ENCODE results near the gene RBM15. TPM values are rescaled to one million over a fixed set of nuclear protein-coding genes. Genes with fewer than 3 reads are reported as not detected.

The RBM15 gene
- total and polyA plus RNA-seq, 2 donors: 4.1 to 42.7 TPM

DNA sequence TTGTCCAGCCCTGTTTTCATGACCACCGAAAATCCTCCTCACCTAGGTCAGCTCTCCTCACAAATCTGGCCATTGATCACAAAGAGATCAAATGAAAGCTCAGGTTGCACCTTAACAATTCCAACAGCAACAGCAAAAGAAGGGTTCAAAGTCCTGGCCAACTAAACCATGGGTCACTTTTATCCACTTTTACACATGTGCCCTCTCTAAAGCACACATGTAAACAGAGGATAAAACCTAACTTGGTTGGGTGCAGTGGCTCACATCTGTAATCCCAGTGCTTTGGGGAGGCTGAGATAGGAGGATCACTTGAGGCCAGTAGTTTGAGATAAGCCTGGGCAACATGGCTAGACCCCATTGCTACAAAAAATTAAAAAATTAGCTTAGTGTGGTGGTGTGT is 3.9 kb upstream of the RBM15 start:
- DNase-seq (ENCODE audit: extremely low spot score): no peak
- WGBS: 97% methylated on average over 1 of the region's 1 CpG
- Histone ChIP-seq H3K4me3 (ENCODE audit: low read depth, low read length) (no peak overlapping the region), H3K27ac (ENCODE audit: low read depth) (no peak overlapping the region), H3K4me1 (ENCODE audit: insufficient read depth) (no peaks in the 10 kb centered on the region), H3K36me3 (ENCODE audit: insufficient read depth) (no peaks in the 10 kb centered on the region)

DNA sequence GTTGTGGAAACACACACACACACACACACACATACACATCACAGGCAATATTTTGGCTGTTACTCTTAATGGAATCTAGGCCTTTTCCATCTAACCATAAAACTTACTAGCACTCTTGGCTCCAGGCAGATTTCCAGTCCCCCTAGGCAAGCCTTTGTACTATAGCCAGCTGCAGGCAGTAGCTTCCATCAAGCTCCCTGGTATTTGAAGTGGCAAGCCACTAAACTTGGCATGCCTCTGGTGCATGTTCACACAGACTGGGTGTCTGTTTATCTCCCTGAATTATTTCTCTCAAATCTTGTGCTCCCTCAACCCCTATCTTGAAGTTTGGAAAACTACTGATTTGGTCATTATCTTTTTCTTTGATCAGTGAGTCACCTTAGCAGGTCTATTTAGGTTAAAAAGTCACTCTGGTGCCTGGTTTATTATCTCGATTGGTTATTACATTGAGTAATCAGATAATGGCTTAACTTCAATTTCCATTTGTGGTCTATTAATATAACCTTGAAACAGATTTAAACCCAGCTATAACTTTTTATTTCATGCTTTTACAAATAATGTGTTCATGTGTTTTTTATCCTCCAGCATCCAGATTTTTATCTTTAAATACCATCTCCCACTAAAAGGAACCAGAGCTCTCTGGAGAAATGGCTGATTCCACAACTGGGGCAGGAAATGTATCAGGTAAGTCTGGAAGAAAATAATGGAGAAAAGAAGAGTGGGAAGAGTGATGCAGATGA is 2.7 kb upstream of the RBM15 start:
- Histone ChIP-seq H3K4me3 (ENCODE audit: low read depth, low read length) (no peak overlapping the region), H3K36me3 (ENCODE audit: insufficient read depth) (no peaks in the 10 kb centered on the region), H3K4me1 (ENCODE audit: insufficient read depth) (peaks cover 2% of the 10 kb centered on the region), H3K27ac (ENCODE audit: low read depth) (no peak overlapping the region)
- DNase-seq (ENCODE audit: extremely low spot score): no peak
- WGBS: 41% methylated on average over 1 of the region's 1 CpG

DNA sequence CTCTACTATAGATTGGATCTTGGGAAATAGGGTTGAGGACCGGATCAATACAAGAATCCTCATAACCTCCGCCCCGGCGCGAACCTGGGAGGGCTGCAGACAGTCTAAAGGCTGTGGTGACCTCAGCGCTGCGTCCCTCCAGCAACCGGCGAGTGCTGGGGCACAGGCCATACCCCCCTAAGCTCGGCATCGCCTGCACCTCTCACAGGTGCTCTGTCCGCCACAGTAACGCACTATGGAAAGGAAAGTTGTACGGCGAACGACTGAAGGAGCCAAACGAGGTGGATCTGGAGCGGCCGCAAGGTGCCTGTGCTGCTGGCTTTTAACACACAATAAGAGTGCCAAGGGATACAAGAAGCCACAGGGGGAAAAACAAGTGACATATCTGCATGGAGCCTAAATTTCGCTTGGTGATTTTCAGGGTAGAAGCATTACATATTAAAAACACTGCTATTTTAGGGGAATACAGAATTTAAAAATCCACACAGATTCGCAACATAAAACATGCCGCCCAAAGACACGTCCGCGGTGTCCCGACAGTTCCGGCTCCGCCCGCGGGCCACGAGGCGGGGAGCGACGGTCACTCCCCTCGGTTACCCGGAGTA is 1.4 kb upstream of the RBM15 start:
- H3K27ac ChIP-seq (ENCODE audit: low read depth): peak overlapping the region; percentile 98
- DNase-seq (ENCODE audit: extremely low spot score): peak; percentile 20
- H3K4me3 ChIP-seq (ENCODE audit: low read depth, low read length): peak overlapping the region; percentile 51
- 2% methylated on average over 36 of the region's 36 CpGs for WGBS
- H3K4me1 ChIP-seq (ENCODE audit: insufficient read depth): peaks cover 2% of the 10 kb centered on the region
- H3K36me3 ChIP-seq (ENCODE audit: insufficient read depth): no peaks in the 10 kb centered on the region

DNA sequence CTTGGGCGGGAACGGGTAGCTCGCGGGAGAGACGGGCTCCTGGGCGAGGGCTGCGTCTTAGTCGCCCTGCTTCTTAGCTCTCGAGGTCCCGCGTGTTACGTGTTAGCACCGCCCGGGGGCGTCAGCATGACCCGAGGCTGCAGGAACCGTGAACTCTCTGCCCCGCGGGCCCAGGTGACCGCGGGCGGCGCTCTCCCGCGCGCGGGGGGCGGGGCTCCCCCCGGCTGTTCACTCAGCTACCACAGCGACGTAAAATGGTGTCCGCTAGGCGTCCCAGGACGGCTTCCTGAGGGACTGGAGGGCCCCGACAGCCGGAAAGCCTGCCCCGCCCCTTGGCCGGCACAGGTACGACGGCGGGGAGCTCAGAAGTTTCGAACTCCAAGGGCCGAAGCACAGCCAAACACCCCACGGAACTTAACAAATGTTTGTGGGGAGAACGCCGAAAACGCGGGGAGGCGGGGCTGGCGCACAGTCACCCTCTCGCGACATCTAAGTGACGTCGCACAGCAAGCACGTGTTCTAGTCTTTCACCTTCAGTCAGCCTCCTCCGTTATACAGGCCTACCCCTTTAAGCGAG is 780 bp upstream of the RBM15 start:
- H3K36me3 ChIP-seq (ENCODE audit: insufficient read depth): no peaks in the 10 kb centered on the region
- H3K4me3 ChIP-seq (ENCODE audit: low read depth, low read length): peak overlapping the region; percentile 51
- peak overlapping the region; percentile 98 for H3K27ac ChIP-seq (ENCODE audit: low read depth)
- WGBS: under 1% methylated on average over 57 of the region's 57 CpGs
- peaks cover 2% of the 10 kb centered on the region for H3K4me1 ChIP-seq (ENCODE audit: insufficient read depth)
- no peak for DNase-seq (ENCODE audit: extremely low spot score)

DNA sequence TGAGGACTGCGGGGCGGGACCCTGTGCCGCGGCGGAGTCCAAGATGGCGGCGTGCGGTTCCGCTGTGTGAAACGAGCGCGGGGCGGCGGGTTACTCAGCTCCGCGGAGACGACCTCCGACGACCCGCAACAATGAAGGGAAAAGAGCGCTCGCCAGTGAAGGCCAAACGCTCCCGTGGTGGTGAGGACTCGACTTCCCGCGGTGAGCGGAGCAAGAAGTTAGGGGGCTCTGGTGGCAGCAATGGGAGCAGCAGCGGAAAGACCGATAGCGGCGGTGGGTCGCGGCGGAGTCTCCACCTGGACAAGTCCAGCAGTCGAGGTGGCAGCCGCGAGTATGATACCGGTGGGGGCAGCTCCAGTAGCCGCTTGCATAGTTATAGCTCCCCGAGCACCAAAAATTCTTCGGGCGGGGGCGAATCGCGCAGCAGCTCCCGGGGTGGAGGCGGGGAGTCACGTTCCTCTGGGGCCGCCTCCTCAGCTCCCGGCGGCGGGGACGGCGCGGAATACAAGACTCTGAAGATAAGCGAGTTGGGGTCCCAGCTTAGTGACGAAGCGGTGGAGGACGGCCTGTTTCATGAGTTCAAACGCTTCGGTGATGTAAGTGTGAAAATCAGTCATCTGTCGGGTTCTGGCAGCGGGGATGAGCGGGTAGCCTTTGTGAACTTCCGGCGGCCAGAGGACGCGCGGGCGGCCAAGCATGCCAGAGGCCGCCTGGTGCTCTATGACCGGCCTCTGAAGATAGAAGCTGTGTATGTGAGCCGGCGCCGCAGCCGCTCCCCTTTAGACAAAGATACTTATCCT is 430 bp downstream of the RBM15 start:
- no peak for DNase-seq (ENCODE audit: extremely low spot score)

DNA sequence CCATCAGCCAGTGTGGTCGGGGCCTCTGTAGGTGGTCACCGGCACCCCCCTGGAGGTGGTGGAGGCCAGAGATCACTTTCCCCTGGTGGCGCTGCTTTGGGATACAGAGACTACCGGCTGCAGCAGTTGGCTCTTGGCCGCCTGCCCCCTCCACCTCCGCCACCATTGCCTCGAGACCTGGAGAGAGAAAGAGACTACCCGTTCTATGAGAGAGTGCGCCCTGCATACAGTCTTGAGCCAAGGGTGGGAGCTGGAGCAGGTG is 961 bp downstream of the RBM15 start:
- DNase-seq (ENCODE audit: extremely low spot score): no peak
- Histone ChIP-seq H3K4me1 (ENCODE audit: insufficient read depth) (peaks cover 2% of the 10 kb centered on the region), H3K36me3 (ENCODE audit: insufficient read depth) (no peaks in the 10 kb centered on the region), H3K27ac (ENCODE audit: low read depth) (no peak overlapping the region), H3K4me3 (ENCODE audit: low read depth, low read length) (peak overlapping the region; percentile 53)
- WGBS: 6% methylated on average over 9 of the region's 9 CpGs

More for the DNA sequence above, 430 bp downstream of the RBM15 start:
- Histone ChIP-seq H3K4me3 (ENCODE audit: low read depth, low read length) (peak overlapping the region; percentile 53), H3K36me3 (ENCODE audit: insufficient read depth) (no peaks in the 10 kb centered on the region), H3K27ac (ENCODE audit: low read depth) (peak overlapping the region; percentile 60), H3K4me1 (ENCODE audit: insufficient read depth) (peaks cover 2% of the 10 kb centered on the region)
- under 1% methylated on average over 77 of the region's 77 CpGs for WGBS

DNA sequence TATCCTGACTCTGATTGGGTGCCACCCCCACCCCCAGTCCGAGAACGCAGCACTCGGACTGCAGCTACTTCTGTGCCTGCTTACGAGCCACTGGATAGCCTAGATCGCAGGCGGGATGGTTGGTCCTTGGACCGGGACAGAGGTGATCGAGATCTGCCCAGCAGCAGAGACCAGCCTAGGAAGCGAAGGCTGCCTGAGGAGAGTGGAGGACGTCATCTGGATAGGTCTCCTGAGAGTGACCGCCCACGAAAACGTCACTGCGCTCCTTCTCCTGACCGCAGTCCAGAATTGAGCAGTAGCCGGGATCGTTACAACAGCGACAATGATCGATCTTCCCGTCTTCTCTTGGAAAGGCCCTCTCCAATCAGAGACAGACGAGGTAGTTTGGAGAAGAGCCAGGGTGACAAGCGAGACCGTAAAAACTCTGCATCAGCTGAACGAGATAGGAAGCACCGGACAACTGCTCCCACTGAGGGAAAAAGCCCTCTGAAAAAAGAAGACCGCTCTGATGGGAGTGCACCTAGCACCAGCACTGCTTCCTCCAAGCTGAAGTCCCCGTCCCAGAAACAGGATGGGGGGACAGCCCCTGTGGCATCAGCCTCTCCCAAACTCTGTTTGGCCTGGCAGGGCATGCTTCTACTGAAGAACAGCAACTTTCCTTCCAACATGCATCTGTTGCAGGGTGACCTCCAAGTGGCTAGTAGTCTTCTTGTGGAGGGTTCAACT is 2.1 kb downstream of the RBM15 start:
- no peak for DNase-seq (ENCODE audit: extremely low spot score)
- Histone ChIP-seq H3K36me3 (ENCODE audit: insufficient read depth) (no peaks in the 10 kb centered on the region), H3K4me1 (ENCODE audit: insufficient read depth) (peaks cover 2% of the 10 kb centered on the region), H3K4me3 (ENCODE audit: low read depth, low read length) (no peak overlapping the region), H3K27ac (ENCODE audit: low read depth) (no peak overlapping the region)
- WGBS: 79% methylated on average over 27 of the region's 27 CpGs

DNA sequence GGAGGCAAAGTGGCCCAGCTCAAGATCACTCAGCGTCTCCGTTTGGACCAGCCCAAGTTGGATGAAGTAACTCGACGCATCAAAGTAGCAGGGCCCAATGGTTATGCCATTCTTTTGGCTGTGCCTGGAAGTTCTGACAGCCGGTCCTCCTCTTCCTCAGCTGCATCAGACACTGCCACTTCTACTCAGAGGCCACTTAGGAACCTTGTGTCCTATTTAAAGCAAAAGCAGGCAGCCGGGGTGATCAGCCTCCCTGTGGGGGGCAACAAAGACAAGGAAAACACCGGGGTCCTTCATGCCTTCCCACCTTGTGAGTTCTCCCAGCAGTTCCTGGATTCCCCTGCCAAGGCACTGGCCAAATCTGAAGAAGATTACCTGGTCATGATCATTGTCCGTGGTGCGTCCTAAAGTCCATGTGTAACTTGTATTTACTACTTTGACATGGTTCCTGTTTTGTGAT is 2.7 kb downstream of the RBM15 start:
- 68% methylated on average over 9 of the region's 9 CpGs for WGBS
- Histone ChIP-seq H3K4me1 (ENCODE audit: insufficient read depth) (peaks cover 2% of the 10 kb centered on the region), H3K36me3 (ENCODE audit: insufficient read depth) (no peaks in the 10 kb centered on the region), H3K27ac (ENCODE audit: low read depth) (no peak overlapping the region), H3K4me3 (ENCODE audit: low read depth, low read length) (no peak overlapping the region)
- DNase-seq (ENCODE audit: extremely low spot score): no peak

DNA sequence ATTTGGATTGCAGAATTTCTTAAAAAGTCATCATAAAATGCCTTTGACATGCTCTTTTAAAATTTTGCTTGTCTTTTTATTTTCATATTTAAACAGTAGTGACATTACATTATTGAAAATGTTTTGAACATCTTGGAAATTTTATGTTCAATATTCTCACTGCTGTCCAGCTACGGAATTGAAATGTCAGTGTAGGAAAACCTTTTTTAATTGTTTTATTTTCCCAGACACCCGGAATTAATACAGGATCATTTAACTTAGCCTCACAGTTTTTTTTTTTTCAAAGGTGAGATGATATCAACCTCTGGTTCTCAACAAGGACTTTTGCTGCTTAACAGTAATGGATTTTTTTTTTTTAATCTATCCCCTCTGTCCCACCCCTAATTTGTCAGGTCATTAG is 4.1 kb downstream of the RBM15 start:
- no peak for DNase-seq (ENCODE audit: extremely low spot score)
- peaks cover 2% of the 10 kb centered on the region for H3K4me1 ChIP-seq (ENCODE audit: insufficient read depth)
- no peak overlapping the region for H3K27ac ChIP-seq (ENCODE audit: low read depth)
- H3K36me3 ChIP-seq (ENCODE audit: insufficient read depth): no peaks in the 10 kb centered on the region
- H3K4me3 ChIP-seq (ENCODE audit: low read depth, low read length): no peak overlapping the region
- 70% methylated on average over 2 of the region's 2 CpGs for WGBS

DNA sequence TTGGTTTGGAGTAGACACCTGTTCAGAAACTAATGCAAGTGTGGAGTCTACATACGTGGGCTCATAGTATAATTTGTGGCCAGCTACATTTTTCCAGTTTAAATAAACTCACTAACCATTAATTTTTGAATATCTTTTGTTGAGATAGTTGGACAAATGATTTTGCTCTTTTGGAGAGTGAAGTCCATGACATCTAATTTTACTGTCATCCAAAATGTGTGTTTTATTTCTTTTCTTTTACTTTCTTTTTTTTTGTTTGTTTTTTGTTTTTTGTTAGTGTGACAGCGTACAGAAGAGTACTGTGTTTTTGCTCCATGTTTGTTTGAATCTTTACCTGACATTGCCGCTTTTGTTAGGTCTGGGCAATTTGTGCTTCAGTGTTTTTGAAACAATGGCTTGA is 5.0 kb downstream of the RBM15 start:
- no peak for DNase-seq (ENCODE audit: extremely low spot score)
- Histone ChIP-seq H3K4me1 (ENCODE audit: insufficient read depth) (peaks cover 2% of the 10 kb centered on the region), H3K36me3 (ENCODE audit: insufficient read depth) (no peaks in the 10 kb centered on the region), H3K4me3 (ENCODE audit: low read depth, low read length) (no peak overlapping the region), H3K27ac (ENCODE audit: low read depth) (no peak overlapping the region)
- 71% methylated on average over 3 of the region's 3 CpGs for WGBS

DNA sequence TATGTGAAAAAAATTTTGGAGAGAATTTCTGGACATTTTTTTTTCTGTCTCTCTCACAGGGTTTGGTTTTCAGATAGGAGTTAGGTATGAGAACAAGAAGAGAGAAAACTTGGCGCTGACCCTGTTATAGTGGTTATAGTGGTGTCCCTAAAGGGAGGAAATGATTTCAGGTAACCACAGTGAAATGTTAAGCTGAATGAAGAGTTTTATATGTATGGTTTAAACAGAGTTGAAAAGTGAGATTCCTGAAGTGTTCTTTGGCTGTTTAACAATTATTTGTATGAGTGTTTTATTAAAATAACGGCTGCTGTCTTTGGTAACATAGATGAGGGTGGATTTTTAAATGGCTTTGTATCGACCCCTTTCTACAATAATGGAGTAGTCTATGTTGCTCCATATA is 6.3 kb downstream of the RBM15 start:
- Histone ChIP-seq H3K27ac (ENCODE audit: low read depth) (no peak overlapping the region), H3K4me1 (ENCODE audit: insufficient read depth) (peaks cover 4% of the 10 kb centered on the region), H3K36me3 (ENCODE audit: insufficient read depth) (no peaks in the 10 kb centered on the region), H3K4me3 (ENCODE audit: low read depth, low read length) (no peak overlapping the region)
- 81% methylated on average over 3 of the region's 3 CpGs for WGBS
- no peak for DNase-seq (ENCODE audit: extremely low spot score)

DNA sequence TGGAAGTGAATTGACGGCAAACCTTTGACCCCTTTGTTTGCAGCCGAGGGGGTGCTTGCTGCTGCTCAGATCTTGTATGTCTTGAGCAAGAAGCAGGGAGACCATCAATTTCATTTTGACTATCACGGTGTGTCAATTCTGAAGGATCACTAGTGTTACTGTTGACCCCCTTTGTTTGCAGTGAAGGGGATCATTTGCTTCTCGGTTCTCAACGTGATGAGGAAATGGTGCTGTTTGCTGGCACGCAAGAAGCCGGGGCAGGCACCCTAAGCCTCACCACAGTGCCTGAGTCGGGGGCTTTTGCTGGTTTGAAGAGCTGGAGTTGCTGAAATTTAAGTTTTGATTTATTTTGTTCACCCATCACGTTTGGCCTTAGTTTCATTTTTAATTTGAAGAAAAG is 7.5 kb downstream of the RBM15 start:
- WGBS: 64% methylated on average over 9 of the region's 9 CpGs
- Histone ChIP-seq H3K27ac (ENCODE audit: low read depth) (no peak overlapping the region), H3K4me1 (ENCODE audit: insufficient read depth) (peaks cover 2% of the 10 kb centered on the region), H3K36me3 (ENCODE audit: insufficient read depth) (no peaks in the 10 kb centered on the region), H3K4me3 (ENCODE audit: low read depth, low read length) (no peak overlapping the region)
- DNase-seq (ENCODE audit: extremely low spot score): no peak

DNA sequence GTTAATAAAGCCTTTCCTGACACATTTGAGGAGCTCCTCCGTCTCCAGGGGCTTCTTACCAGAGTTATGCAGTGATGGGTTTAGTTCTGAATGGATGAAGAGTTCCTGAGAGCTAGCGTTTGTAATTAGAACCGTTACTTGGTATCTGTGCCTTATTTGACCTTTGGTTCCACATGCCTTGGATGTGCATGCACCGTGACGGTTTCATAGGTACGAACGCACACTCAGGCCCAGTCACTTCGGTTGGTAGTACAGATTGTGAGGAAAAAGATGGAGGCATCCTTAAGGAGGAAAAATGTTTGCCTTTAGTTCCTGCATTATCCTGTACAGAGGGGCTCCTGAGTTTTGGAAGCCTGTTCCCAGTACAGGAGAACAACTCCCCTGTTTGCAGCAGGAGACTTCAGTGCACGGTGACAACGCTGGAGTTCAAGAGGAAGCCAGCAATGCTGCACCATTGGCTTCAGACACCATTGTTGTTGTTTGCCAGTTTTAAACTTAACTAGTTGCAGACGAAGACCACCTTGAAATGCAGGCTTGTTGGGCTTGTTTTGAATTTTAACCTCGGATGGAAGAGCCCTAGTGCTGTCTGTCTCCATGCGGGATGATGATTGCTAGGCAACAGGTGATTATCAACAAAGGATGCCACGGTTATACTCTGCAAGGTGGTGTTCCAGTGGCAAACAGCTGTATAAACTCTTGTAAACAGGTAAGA is 8.2 kb downstream of the RBM15 start:
- H3K27ac ChIP-seq (ENCODE audit: low read depth): no peak overlapping the region
- DNase-seq (ENCODE audit: extremely low spot score): no peak
- H3K36me3 ChIP-seq (ENCODE audit: insufficient read depth): no peaks in the 10 kb centered on the region
- 68% methylated on average over 14 of the region's 14 CpGs for WGBS
- H3K4me3 ChIP-seq (ENCODE audit: low read depth, low read length): no peak overlapping the region
- H3K4me1 ChIP-seq (ENCODE audit: insufficient read depth): peaks cover 2% of the 10 kb centered on the region
